A549 (cell line): ENCODE data around the gene PVRIG. TPM values are rescaled to one million over a fixed set of nuclear protein-coding genes. Genes with fewer than 3 reads are reported as not detected.
A peak's percentile ranks its signal among the peaks of the same experiment; 100 is the strongest.

Source experiments
- ATAC-seq, 2 experiments: fragments of 200-7000 bp in 1 of 2; fragments of >200 bp in 1 of 2; cut with Nextera tagmentation in 1 of 2; cut with Tn5 transposase in 1 of 2; 3 replicates each; pipeline versions ENCODE4 v1.8.0 to v1.9.1; 2018 to 2020; ENCODE audit warnings: mild to moderate bottlenecking in 1 of 2, moderate library complexity in 1 of 2
- CTCF ChIA-PET: fragments of 300-600 bp; sonication (Branson Sonifier 250); formaldehyde crosslinking; extraction: SDS; loops from one replicate; lab custom pipeline; 2021; ENCODE audit warnings: antibody characterized with exemption, inconsistent platforms; lab: Yijun Ruan, JAX
- POLR2A ChIA-PET: fragments of 350-600 bp; formaldehyde crosslinking; extraction: SDS; loops from one replicate; lab custom pipeline; 2021; ENCODE audit warnings: antibody characterized with exemption, inconsistent platforms; lab: Yijun Ruan, JAX
- DNase-seq, 2 experiments: peaks; one replicate each; pipeline versions ENCODE4 v3.0.0 to v3.0.0-alpha.2; 2011 to 2016; ENCODE audit warnings: low read depth in 1 of 2, low spot score in 1 of 2
- FAIRE-seq: peaks from 2 replicates; lab custom pipeline; 2011; peaks lifted over from hg19 to GRCh38; lab: Jason Lieb, UNC
- H3K27ac ChIP-seq, 2 experiments: fragments of >200 bp; sonication (Bioruptor Twin); formaldehyde crosslinking; 3 replicates each; pipeline ENCODE4 v1.5.1; 2016 to 2017
- H3K4me1 ChIP-seq: fragments of >200 bp; sonication (Bioruptor Twin); formaldehyde crosslinking; 3 replicates; pipeline ENCODE4 v1.6.1; 2016
- H3K4me2 ChIP-seq: fragments of >200 bp; sonication (Bioruptor Twin); formaldehyde crosslinking; 3 replicates; pipeline ENCODE4 v1.6.1; 2016
- H3K4me3 ChIP-seq: fragments of >200 bp; sonication (Bioruptor Twin); formaldehyde crosslinking; 3 replicates; pipeline ENCODE4 v1.5.1; 2016
- H3K9me3 ChIP-seq: fragments of >200 bp; sonication (Bioruptor Twin); formaldehyde crosslinking; 3 replicates; pipeline ENCODE4 v1.6.1; 2016
- ATOH8 ChIP-seq: fragments of 250-450 bp; sonication (Bioruptor Pico); IDR thresholded peaks from 2 replicates; pipeline ENCODE4 v1.5.0; 2020; ENCODE audit warnings: low read depth, mild to moderate bottlenecking, moderate library complexity
- BHLHE40 ChIP-seq: IDR thresholded peaks from 2 replicates; pipeline ENCODE4 v1.6.1; 2012; ENCODE audit warnings: low read depth, low read length, inconsistent platforms
- CBX2 ChIP-seq: fragments of 200-600 bp; sonication (generic); IDR thresholded peaks from 2 replicates; pipeline ENCODE4 v1.6.1; 2016; ENCODE audit warnings: low read depth, mild to moderate bottlenecking, borderline replicate concordance
- CHD2 ChIP-seq: fragments of 150-350 bp; IDR thresholded peaks from 2 replicates; pipeline ENCODE4 v1.6.1; 2014; ENCODE audit warnings: low read length; ENCODE audit not compliant: partially characterized antibody
- FOSL2 ChIP-seq, 2 experiments: fragments of 450-650 bp in 1 of 2; fragments of >200 bp in 1 of 2; sonication (Bioruptor Twin) in 1 of 2; formaldehyde crosslinking; IDR thresholded peaks; 2 replicates each; pipeline versions ENCODE4 v1.5.0 to v1.6.1; 2016 to 2020; ENCODE audit warnings: mild to moderate bottlenecking in 1 of 2, moderate library complexity in 1 of 2
- HOXA7 ChIP-seq: fragments of 250-450 bp; sonication (Bioruptor Pico); IDR thresholded peaks from 2 replicates; pipeline ENCODE4 v1.5.0; 2020; ENCODE audit warnings: mild to moderate bottlenecking, moderate library complexity
- MAFK ChIP-seq: fragments of 450-650 bp; IDR thresholded peaks from 2 replicates; pipeline ENCODE4 v1.6.1; 2014; ENCODE audit not compliant: partially characterized antibody
- MYC ChIP-seq: IDR thresholded peaks from 2 replicates; pipeline ENCODE4 v1.6.1; 2012; ENCODE audit warnings: mild to moderate bottlenecking, inconsistent platforms, low read length, improper control_type of control experiment, borderline replicate concordance
- NPAS2 ChIP-seq: fragments of 250-450 bp; sonication (Bioruptor Pico); IDR thresholded peaks from 2 replicates; pipeline ENCODE4 v1.8.0; 2022; ENCODE audit warnings: mild to moderate bottlenecking, moderate library complexity, borderline replicate concordance
- NR3C1 ChIP-seq: fragments of >200 bp; sonication (Bioruptor Twin); formaldehyde crosslinking; IDR thresholded peaks from 3 replicates; pipeline ENCODE4 v1.6.1; 2017
- RFX5 ChIP-seq: fragments of 450-650 bp; IDR thresholded peaks from 2 replicates; pipeline ENCODE4 v1.7.1; 2014; ENCODE audit warnings: antibody characterized with exemption, mild to moderate bottlenecking, moderate library complexity
- ZC3H11A ChIP-seq: fragments of 450-650 bp; IDR thresholded peaks from 2 replicates; pipeline ENCODE4 v1.6.1; 2014; ENCODE audit warnings: antibody characterized with exemption, mild to moderate bottlenecking
- ZFP36 ChIP-seq: fragments of 450-650 bp; IDR thresholded peaks from 2 replicates; pipeline ENCODE4 v1.6.1; 2014; ENCODE audit warnings: borderline replicate concordance; ENCODE audit not compliant: partially characterized antibody
- WGBS: methylation state at CpG from one replicate; pipeline ENCODE4 v1.1.6; 2017; ENCODE audit errors: missing lambda C conversion rate; 5-methylcytosine and 5-hydroxymethylcytosine counted together
- polyA plus RNA-seq, 4 experiments: library from polyadenylated mRNA; depleted of rRNA in 3 of 4; stranded (reverse); fragments of >200 nt; fragmentation: RNase III in 1 of 4; extraction: RNeasy Plus Mini Kit Qiagen cat#74134 plus additional on column Dnase treatment in 1 of 4; gene quantifications; 2 replicates in 3 of 4; 3 replicates in 1 of 4; pipeline ENCODE4 v1.2.3, GENCODE V29; 2011 to 2017
- TF ChIP-seq, protein P1 (sequence below): fragments of 200-600 bp; sonication (generic); IDR thresholded peaks from 2 replicates; pipeline ENCODE4 v1.6.1; 2016; ENCODE audit warnings: antibody characterized with exemption, mild to moderate bottlenecking, moderate library complexity

The PVRIG gene
- polyA plus RNA-seq, 2 of the 4 experiments (the other 2 are of a cell fraction) = not detected

GRCh38 chr7:100174582-100174981 lies 45.2 kb upstream of the PVRIG start (continued):
- TF ChIP-seq, protein P1, sequence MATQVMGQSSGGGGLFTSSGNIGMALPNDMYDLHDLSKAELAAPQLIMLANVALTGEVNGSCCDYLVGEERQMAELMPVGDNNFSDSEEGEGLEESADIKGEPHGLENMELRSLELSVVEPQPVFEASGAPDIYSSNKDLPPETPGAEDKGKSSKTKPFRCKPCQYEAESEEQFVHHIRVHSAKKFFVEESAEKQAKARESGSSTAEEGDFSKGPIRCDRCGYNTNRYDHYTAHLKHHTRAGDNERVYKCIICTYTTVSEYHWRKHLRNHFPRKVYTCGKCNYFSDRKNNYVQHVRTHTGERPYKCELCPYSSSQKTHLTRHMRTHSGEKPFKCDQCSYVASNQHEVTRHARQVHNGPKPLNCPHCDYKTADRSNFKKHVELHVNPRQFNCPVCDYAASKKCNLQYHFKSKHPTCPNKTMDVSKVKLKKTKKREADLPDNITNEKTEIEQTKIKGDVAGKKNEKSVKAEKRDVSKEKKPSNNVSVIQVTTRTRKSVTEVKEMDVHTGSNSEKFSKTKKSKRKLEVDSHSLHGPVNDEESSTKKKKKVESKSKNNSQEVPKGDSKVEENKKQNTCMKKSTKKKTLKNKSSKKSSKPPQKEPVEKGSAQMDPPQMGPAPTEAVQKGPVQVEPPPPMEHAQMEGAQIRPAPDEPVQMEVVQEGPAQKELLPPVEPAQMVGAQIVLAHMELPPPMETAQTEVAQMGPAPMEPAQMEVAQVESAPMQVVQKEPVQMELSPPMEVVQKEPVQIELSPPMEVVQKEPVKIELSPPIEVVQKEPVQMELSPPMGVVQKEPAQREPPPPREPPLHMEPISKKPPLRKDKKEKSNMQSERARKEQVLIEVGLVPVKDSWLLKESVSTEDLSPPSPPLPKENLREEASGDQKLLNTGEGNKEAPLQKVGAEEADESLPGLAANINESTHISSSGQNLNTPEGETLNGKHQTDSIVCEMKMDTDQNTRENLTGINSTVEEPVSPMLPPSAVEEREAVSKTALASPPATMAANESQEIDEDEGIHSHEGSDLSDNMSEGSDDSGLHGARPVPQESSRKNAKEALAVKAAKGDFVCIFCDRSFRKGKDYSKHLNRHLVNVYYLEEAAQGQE = no peak
- TF ChIP-seq, all 56 proteins: peak for 0

GRCh38 chr7:100175296-100175935 lies 44.3 kb upstream of the PVRIG start:
- no peaks in the 10 kb centered on the region; the same call in 2 of the 3 replicates for H3K9me3 ChIP-seq
- H3K4me2 ChIP-seq = no peak overlapping the region
- no peak for DNase-seq
- TF ChIP-seq ZFP36 (no peak), MAFK (no peak), NPAS2 (no peak), ZC3H11A (no peak), CBX2 (no peak), FOSL2 (IDR thresholded peaks at IDR 0.05) (no peak), FOSL2 (CRISPR knock-in tag; IDR thresholded peaks at IDR 0.05) (no peak), NR3C1 (no peak), ATOH8 (CRISPR knock-in tag) (no peak)
- no peak overlapping the region for H3K27ac ChIP-seq
- WGBS = 93% methylated on average over 14 of the region's 14 CpGs
- H3K4me3 ChIP-seq = no peak overlapping the region
- POLR2A ChIA-PET = no interaction called here
- no peak for FAIRE-seq
- CTCF ChIA-PET = interaction anchor here (0.8 to 1.8 kb wide), 3 partner anchors 11 to 43 kb away, joined by 3 to 7 read pairs (median 3); no protein-coding TSS in a partner anchor
- peaks cover 9% of the 10 kb centered on the region; the same call in 2 of the 3 replicates for H3K4me1 ChIP-seq
- ATAC-seq = no peak

DNA sequence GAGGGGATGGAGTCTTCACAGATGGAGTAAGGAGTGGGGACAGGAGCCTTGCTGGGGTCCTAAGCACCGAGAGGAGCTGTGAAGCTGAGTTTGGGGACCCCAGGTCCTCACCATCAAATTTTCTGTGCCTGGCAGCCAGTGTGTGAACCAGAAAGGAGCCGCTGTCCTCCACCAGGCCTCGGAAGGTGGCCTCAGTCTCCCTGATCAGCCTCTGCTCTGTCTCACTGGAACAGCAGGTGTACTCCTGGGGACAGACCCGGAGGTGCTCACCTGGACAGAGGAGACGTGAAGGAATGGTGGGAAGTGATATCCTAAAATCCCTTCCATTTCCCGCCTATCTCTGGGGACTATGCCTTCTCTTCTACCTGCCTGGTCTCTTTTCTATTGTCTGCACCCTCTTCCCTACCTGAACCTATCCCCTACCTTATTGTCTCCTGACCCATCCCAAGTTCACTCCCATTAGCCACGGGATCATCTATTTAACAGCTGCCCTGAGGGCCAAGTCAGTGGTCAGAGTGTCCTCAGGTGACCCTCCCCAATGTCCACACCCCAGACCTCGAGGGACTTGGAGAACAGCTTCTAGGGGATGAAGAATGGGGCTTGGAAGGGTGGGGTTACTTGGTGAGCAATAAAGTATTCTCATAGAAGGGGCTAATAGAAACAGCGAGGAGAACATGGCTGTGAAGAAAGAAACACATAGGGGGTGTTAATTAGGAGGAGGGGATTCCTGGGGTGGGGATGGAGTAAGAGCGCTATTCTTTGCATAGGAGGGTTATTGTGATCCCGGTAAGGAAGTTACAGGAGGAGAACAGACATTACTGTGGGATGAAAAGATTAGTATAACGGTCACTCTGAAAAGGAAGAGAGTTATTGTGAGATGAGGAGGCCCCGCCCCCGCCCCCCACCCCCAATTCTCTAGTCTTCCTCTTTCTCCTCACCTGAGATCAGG lies 43.4 kb upstream of the PVRIG start:
- DNase-seq (no peak), FAIRE-seq (no peak), ATAC-seq (no peak)
- Histone ChIP-seq H3K4me3 (peak overlapping the region; percentile 64), H3K27ac (peak overlapping the region; percentile 68 to 83), H3K4me2 (peak overlapping the region; percentile 92), H3K9me3 (no peaks in the 10 kb centered on the region; the same call in 2 of the 3 replicates), H3K4me1 (peaks cover 9% of the 10 kb centered on the region; the same call in 2 of the 3 replicates)
- ChIA-PET POLR2A (interaction anchor here (1.1 to 1.6 kb wide), 4 partner anchors 13 to 768 kb away, joined by 3 to 12 read pairs (median 6); partner anchors contain the start of genes BUD31, LAMTOR4, MEPCE and PDAP1), CTCF (interaction anchor here (0.9 to 5.7 kb wide), 5 partner anchors 9 to 44 kb away, joined by 3 to 25 read pairs (median 6); no protein-coding TSS in a partner anchor)
- 48% methylated on average over 14 of the region's 14 CpGs for WGBS
- TF ChIP-seq CHD2 (no peak), ATOH8 (CRISPR knock-in tag) (no peak), BHLHE40 (no peak), RFX5 (no peak), HOXA7 (CRISPR knock-in tag) (no peak), MYC (no peak)
